PC-9 (cell line): ENCODE measurements around the gene HSD17B13. TPM values are rescaled to one million over a fixed set of nuclear protein-coding genes. Genes with fewer than 3 reads are reported as not detected.

Source experiments
- BruUV-seq: library from RNA; stranded (reverse); fragments of 400-500 nt; replicated peaks from 2 replicates; lab custom pipeline; 2021; lab: Mats Ljungman, UMichigan
- CTCF ChIA-PET: fragments of 300-600 bp; sonication (Branson Sonifier 250); formaldehyde crosslinking; loops from one replicate; lab custom pipeline; 2022; ENCODE audit warnings: antibody characterized with exemption; lab: Charles Lee
- POLR2A ChIA-PET: fragments of 300-600 bp; sonication (Branson Sonifier 250); formaldehyde crosslinking; loops from one replicate; lab custom pipeline; 2022; ENCODE audit warnings: antibody characterized with exemption; ENCODE audit not compliant: unreplicated experiment; lab: Charles Lee
- DNase-seq, 2 experiments: peaks; one replicate each; pipeline versions ENCODE4 v3.0.0 to v3.0.0-alpha.2; 2015 to 2022; ENCODE audit warnings: mixed read lengths in 1 of 2
- H2AFZ ChIP-seq: fragments of 200-600 bp; sonication (generic); 2 replicates; pipeline ENCODE4 v1.8.1; 2017; ENCODE audit warnings: antibody characterized with exemption
- H3F3A ChIP-seq: fragments of 200-600 bp; sonication (generic); 2 replicates; pipeline ENCODE4 v1.8.1; 2017; ENCODE audit warnings: antibody characterized with exemption, mild to moderate bottlenecking, low read depth; ENCODE audit not compliant: insufficient read depth
- H3K27ac ChIP-seq: fragments of 200-600 bp; sonication (generic); 2 replicates; pipeline ENCODE4 v1.6.1; 2016; ENCODE audit warnings: mixed run types
- H3K27me3 ChIP-seq: fragments of 200-600 bp; sonication (generic); 2 replicates; pipeline ENCODE4 v1.6.1; 2016; ENCODE audit warnings: low read depth, mixed run types; ENCODE audit not compliant: insufficient read depth
- H3K36me3 ChIP-seq: fragments of 200-600 bp; sonication (generic); 2 replicates; pipeline ENCODE4 v1.6.1; 2016; ENCODE audit warnings: low read depth, mixed run types
- H3K4me1 ChIP-seq: fragments of 200-600 bp; sonication (generic); replicated peaks from 2 replicates; pipeline ENCODE4 v1.6.1; 2016; ENCODE audit warnings: mixed run types; ENCODE audit not compliant: insufficient read depth
- H3K4me2 ChIP-seq: fragments of 200-600 bp; sonication (generic); 2 replicates; pipeline ENCODE4 v1.6.1; 2017; ENCODE audit warnings: mixed run types
- H3K4me3 ChIP-seq: fragments of 200-600 bp; sonication (generic); 2 replicates; pipeline ENCODE4 v1.6.1; 2016; ENCODE audit warnings: mixed run types
- H3K79me2 ChIP-seq: fragments of 200-600 bp; sonication (generic); 2 replicates; pipeline ENCODE4 v1.6.1; 2017; ENCODE audit warnings: low read depth, mixed run types
- H3K9me2 ChIP-seq: fragments of 200-600 bp; sonication (generic); 2 replicates; pipeline ENCODE4 v1.8.1; 2017; ENCODE audit warnings: mild to moderate bottlenecking; ENCODE audit not compliant: insufficient read depth
- H3K9me3 ChIP-seq: fragments of 200-600 bp; sonication (generic); 2 replicates; pipeline ENCODE4 v1.8.1; 2016; ENCODE audit warnings: low read depth; ENCODE audit not compliant: insufficient read depth
- H4K20me1 ChIP-seq: fragments of 200-600 bp; sonication (generic); 2 replicates; pipeline ENCODE4 v1.8.1; 2017; ENCODE audit not compliant: insufficient read depth
- EZH2 ChIP-seq: fragments of 200-600 bp; sonication (generic); IDR thresholded peaks from 2 replicates; pipeline ENCODE4 v1.8.0; 2017; ENCODE audit warnings: antibody characterized with exemption, low read depth
- intact Hi-C: fragments of 100-400 bp; cut with micrococcal nuclease; formaldehyde crosslinking; loops from one replicate; pipeline ENCODE4 v1.10.0; 2022; ENCODE audit not compliant: unreplicated experiment
- total RNA-seq: library from RNA; stranded (reverse); gene quantifications from 2 replicates; pipeline ENCODE4 v1.2.3, GENCODE V29; 2021
- TF ChIP-seq, protein P1 (sequence below): fragments of 200-600 bp; sonication (generic); conservative IDR thresholded peaks from 2 replicates; pipeline ENCODE4 v1.6.1; 2017; ENCODE audit warnings: mixed run types, antibody characterized with exemption, mild to moderate bottlenecking, moderate library complexity

HSD17B13 gene
- total RNA-seq, 1 experiment from 2014 or later = not detected

DNA sequence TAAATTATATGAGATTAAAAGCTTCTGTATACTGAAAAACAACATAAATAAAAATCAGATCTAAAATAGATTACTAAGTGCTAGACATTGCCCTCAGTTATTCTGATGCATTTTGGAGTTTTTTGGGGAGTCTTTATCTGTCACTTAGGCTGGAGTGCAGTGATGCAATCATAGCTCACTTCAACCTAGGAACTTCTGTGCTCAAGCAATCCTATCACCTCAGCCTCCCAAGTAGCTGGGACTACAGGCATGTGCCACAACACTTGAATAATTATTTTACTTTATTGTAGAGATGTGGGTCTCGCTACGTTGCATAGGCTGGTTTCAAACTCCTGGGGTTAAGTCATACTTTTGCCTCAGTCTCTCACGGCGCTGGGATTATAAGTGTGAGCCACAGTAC is 36.6 kb upstream of the HSD17B13 start:
- no peaks in the 10 kb centered on the region for H4K20me1 ChIP-seq
- ChIA-PET CTCF (no interaction called here), POLR2A (no interaction called here)
- H3F3A ChIP-seq = no peaks in the 10 kb centered on the region
- H3K9me2 ChIP-seq = no peaks in the 10 kb centered on the region
- H2AFZ ChIP-seq = no peak overlapping the region
- H3K4me3 ChIP-seq = no peak overlapping the region
- intact Hi-C loops = loop anchor here (10.0 kb wide), 1 partner anchor 84 kb away; no protein-coding TSS in a partner anchor
- no TSS peak for BruUV-seq
- no peak overlapping the region for H3K27ac ChIP-seq
- no peak overlapping the region for H3K4me2 ChIP-seq
- TF ChIP-seq, protein P1, sequence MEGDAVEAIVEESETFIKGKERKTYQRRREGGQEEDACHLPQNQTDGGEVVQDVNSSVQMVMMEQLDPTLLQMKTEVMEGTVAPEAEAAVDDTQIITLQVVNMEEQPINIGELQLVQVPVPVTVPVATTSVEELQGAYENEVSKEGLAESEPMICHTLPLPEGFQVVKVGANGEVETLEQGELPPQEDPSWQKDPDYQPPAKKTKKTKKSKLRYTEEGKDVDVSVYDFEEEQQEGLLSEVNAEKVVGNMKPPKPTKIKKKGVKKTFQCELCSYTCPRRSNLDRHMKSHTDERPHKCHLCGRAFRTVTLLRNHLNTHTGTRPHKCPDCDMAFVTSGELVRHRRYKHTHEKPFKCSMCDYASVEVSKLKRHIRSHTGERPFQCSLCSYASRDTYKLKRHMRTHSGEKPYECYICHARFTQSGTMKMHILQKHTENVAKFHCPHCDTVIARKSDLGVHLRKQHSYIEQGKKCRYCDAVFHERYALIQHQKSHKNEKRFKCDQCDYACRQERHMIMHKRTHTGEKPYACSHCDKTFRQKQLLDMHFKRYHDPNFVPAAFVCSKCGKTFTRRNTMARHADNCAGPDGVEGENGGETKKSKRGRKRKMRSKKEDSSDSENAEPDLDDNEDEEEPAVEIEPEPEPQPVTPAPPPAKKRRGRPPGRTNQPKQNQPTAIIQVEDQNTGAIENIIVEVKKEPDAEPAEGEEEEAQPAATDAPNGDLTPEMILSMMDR = no peak
- no peak for TF ChIP-seq EZH2
- no peaks in the 10 kb centered on the region for H3K27me3 ChIP-seq
- H3K4me1 ChIP-seq = no peaks in the 10 kb centered on the region
- DNase-seq = no peak
- no peaks in the 10 kb centered on the region for H3K36me3 ChIP-seq
- no peaks in the 10 kb centered on the region for H3K79me2 ChIP-seq
- no peaks in the 10 kb centered on the region for H3K9me3 ChIP-seq

DNA sequence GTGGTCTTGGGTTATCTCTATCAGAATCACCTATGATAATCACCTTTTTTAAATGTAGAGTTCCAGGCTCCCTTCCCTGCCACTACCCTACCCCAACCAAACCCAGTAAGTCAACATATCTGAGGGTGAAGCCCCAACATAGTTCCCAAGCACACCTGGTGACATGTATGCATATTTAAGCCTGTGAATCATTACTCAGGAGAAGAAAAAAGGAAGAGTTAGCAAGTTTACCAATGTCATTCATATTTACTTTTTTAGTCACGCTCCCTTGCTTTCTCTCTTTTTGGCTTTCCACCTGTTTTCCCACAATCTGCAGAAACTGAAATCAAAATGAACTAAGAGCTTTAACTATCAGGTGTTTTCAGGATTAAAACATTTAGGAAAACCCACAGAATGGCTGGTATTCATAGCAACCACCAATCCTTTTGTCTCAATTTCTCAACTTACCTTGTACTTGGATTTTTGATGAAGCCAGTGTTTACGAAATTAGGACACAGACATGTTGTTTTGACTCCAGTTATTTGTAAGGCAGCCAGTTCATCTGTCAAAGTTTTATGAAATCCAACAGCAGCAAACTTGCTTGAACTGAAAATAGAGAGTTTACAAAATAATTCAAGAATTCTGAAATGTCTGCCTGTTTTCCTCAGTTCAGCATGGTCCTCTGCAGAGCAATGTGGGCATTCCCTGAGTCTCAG is 34.3 kb upstream of the HSD17B13 start:
- CTCF ChIA-PET = no interaction called here
- H3K27ac ChIP-seq = no peak overlapping the region

DNA sequence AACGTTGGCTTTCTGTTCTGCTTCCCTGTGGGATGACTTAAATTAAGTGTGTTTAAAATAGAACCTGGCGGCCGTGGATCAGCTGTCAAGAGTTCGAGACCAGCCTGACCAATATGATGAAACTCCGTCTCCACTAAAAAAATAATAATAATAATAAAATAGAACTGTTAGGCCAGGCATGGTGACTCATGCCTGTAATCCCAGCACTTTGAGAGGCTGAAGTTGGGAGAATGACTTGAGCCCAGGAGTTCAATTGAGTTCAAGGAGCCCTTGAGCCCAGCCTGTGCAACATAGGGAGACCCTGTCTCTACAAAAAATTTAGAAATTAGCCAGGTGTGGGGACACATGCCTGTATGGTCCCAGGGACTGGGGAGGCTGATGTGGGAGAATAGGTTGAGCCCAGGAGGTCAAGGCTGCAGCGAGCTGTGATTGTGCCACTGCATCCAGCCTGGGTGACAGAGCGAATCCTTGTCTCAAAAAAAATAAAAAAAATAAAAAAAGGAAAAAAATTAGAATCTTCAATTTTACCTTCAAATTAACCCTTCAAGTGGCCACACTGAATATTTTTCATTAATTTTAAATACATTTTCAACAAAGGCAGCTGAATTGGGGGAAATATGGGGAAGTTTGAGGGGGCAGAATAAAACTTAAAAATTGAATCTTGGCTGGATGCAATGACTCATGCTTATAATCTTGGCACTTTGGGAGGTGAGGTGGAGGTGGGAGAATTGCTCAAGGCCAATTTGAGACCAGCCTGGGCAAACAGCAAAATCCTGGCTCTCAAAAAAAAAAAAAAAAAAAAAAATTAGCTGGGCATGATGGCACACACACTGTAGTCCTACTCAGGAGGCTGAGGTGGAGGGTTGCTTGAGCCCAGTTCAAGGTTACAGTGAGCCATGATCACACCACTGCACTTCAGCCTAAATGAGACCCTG is 31.8 kb upstream of the HSD17B13 start:
- Histone ChIP-seq H3K36me3 (no peaks in the 10 kb centered on the region), H3K4me3 (no peak overlapping the region), H4K20me1 (no peaks in the 10 kb centered on the region), H3K27me3 (no peaks in the 10 kb centered on the region), H3K79me2 (no peaks in the 10 kb centered on the region), H3K4me2 (no peak overlapping the region), H2AFZ (no peak overlapping the region), H3K9me3 (no peaks in the 10 kb centered on the region), H3F3A (no peaks in the 10 kb centered on the region), H3K27ac (no peak overlapping the region), H3K4me1 (no peaks in the 10 kb centered on the region), H3K9me2 (no peaks in the 10 kb centered on the region)
- no peak for DNase-seq
- ChIA-PET CTCF (no interaction called here), POLR2A (no interaction called here)
- intact Hi-C loops = loop anchor here (10.0 kb wide), 1 partner anchor 80 kb away; no protein-coding TSS in a partner anchor
- BruUV-seq = no TSS peak
- TF ChIP-seq, protein P1 = no peak
- no peak for TF ChIP-seq EZH2

More for the DNA sequence above, 34.3 kb upstream of the HSD17B13 start:
- no peaks in the 10 kb centered on the region for H3K27me3 ChIP-seq
- no peaks in the 10 kb centered on the region for H3K79me2 ChIP-seq
- TF ChIP-seq, protein P1 = no peak
- TF ChIP-seq EZH2 = no peak
- H3K9me3 ChIP-seq = no peaks in the 10 kb centered on the region
- intact Hi-C loops = loop anchor here (10.0 kb wide), 1 partner anchor 82 kb away; no protein-coding TSS in a partner anchor
- no TSS peak for BruUV-seq
- POLR2A ChIA-PET = no interaction called here
- no peak for DNase-seq
- H3F3A ChIP-seq = no peaks in the 10 kb centered on the region
- no peaks in the 10 kb centered on the region for H3K4me1 ChIP-seq
- H3K4me2 ChIP-seq = no peak overlapping the region
- no peaks in the 10 kb centered on the region for H4K20me1 ChIP-seq
- H3K9me2 ChIP-seq = no peaks in the 10 kb centered on the region
- H3K36me3 ChIP-seq = no peaks in the 10 kb centered on the region
- no peak overlapping the region for H3K4me3 ChIP-seq
- H2AFZ ChIP-seq = no peak overlapping the region
